Esophagus muscularis mucosa (tissue), 4 donors: ENCODE data around the gene KREMEN2.
"Not testable (repeated sequence)": the region's sequence is repeated elsewhere in the genome, so short reads cannot be mapped to it uniquely, and the experiment has no call there.

Experiments used
- CTCF ChIP-seq, 3 experiments: fragments of 200-600 bp in 2 of 3; fragments of 450-650 bp in 1 of 3; sonication (generic) in 2 of 3; IDR thresholded peaks; one replicate each; pipeline ENCODE4 v1.5.1; 2017 to 2019; ENCODE audit warnings: antibody characterized with exemption in 3 of 3, mild to moderate bottlenecking in 2 of 3, moderate library complexity in 1 of 3
- EP300 ChIP-seq: sonication (generic); formaldehyde crosslinking; IDR thresholded peaks from one replicate; pipeline ENCODE4 v1.6.1; 2017; ENCODE audit warnings: antibody characterized with exemption
- POLR2A ChIP-seq: fragments of 450-650 bp; IDR thresholded peaks from one replicate; pipeline ENCODE4 v1.6.1; 2017; ENCODE audit warnings: antibody characterized with exemption, moderate library complexity, mild to moderate bottlenecking, low read depth
- POLR2AphosphoS5 ChIP-seq, 2 donors: sonication (generic); formaldehyde crosslinking; IDR thresholded peaks; one replicate each; pipeline ENCODE4 v1.6.1; 2017; ENCODE audit warnings: antibody characterized with exemption in 2 of 2

GRCh38 chr16:2928151-2928550 is 35.9 kb upstream of the KREMEN2 start:
- not testable (repeated sequence) for TF ChIP-seq CTCF (IDR thresholded peaks at IDR 0.05); POLR2AphosphoS5 (IDR thresholded peaks at IDR 0.05); EP300; POLR2A
